Right atrium auricular region (tissue), 2 donors: Measurements from ENCODE around the gene ELF1. TPM values are rescaled to one million over a fixed set of nuclear protein-coding genes. Genes with fewer than 3 reads are reported as not detected.
"Not testable (repeated sequence)": the region's sequence is repeated elsewhere in the genome, so short reads cannot be mapped to it uniquely, and the experiment has no call there.

Experiments
- DNase-seq: peaks from one replicate; pipeline ENCODE4 v3.0.0-alpha.2; 2019; ENCODE audit warnings: low spot score
- H3K27ac ChIP-seq, 2 donors: fragments of 200-600 bp; sonication (generic); 1 replicate in 1 of 2; 2 replicates in 1 of 2; pipeline ENCODE4 v1.5.1; 2016 to 2019
- H3K27me3 ChIP-seq, 2 donors: fragments of 200-600 bp; sonication (generic); one replicate each; pipeline versions ENCODE4 v1.5.1 to v1.6.0; 2017 to 2019
- H3K36me3 ChIP-seq: fragments of 200-600 bp; sonication (generic); one replicate; pipeline ENCODE4 v1.5.1; 2016
- H3K4me1 ChIP-seq, 2 donors: fragments of 200-600 bp; sonication (generic); one replicate each; pipeline versions ENCODE4 v1.5.1 to v1.6.0; 2017 to 2019
- H3K4me3 ChIP-seq, 2 donors: fragments of 200-600 bp; sonication (generic); 1 replicate in 1 of 2; 2 replicates in 1 of 2; pipeline ENCODE4 v1.5.1; 2017 to 2019; ENCODE audit warnings: mild to moderate bottlenecking in 1 of 2, moderate library complexity in 1 of 2
- H3K9me3 ChIP-seq, 2 donors: fragments of 200-600 bp; sonication (generic); one replicate each; pipeline ENCODE4 v1.5.1; 2019
- CTCF ChIP-seq, 2 donors: fragments of 200-600 bp; sonication (generic); IDR thresholded peaks; one replicate each; pipeline ENCODE4 v1.5.1; 2019; ENCODE audit warnings: antibody characterized with exemption in 2 of 2
- total RNA-seq, 2 donors: library from RNA; depleted of rRNA; stranded (reverse); fragments of >200 nt; gene quantifications; one replicate each; pipeline ENCODE4 v1.1.0, GENCODE V29; 2016

ELF1 gene
- total RNA-seq, 2 donors from 2014 or later: 39.1 to 54.2 TPM

DNA sequence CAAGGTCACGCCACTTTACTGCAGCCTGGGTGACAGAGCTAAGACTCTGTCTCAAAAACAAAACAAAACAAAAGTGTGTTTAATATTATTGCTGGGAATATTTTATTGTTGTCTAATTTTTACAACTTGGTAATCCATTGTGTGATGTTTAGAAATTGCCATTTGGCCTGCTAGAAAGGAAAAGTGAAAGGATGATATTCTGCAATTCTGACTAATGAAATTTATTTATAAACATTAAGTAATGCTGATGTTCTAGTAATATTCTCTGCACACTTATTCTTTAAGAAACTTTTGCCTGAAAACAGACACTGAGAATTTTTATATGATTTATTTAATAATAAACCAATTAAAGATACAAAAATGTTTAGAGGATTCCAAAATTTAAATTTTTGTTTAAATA, 87.4 kb downstream of the ELF1 start:
- Histone ChIP-seq H3K9me3 (no peaks in the 10 kb centered on the region), H3K4me3 (no peak overlapping the region), H3K27ac (no peak overlapping the region), H3K4me1 (no peaks in the 10 kb centered on the region), H3K27me3 (no peaks in the 10 kb centered on the region), H3K36me3 (peaks cover 69% of the 10 kb centered on the region)
- no peak for TF ChIP-seq CTCF (IDR thresholded peaks at IDR 0.05)
- no peak for DNase-seq

GRCh38 chr13:40929883-40930282, 89.2 kb downstream of the ELF1 start:
- H3K36me3 ChIP-seq: peaks cover 59% of the 10 kb centered on the region

GRCh38 chr13:40928980-40929379, 90.1 kb downstream of the ELF1 start:
- H3K36me3 ChIP-seq: peaks cover 54% of the 10 kb centered on the region
- TF ChIP-seq CTCF (IDR thresholded peaks at IDR 0.05): no peak
- no peaks in the 10 kb centered on the region for H3K4me1 ChIP-seq
- H3K4me3 ChIP-seq: no peak overlapping the region
- DNase-seq: no peak
- no peaks in the 10 kb centered on the region for H3K27me3 ChIP-seq
- no peak overlapping the region for H3K27ac ChIP-seq
- no peaks in the 10 kb centered on the region for H3K9me3 ChIP-seq

More at GRCh38 chr13:40929883-40930282, 89.2 kb downstream of the ELF1 start:
- H3K27ac ChIP-seq, DNase-seq, H3K9me3 ChIP-seq, H3K4me3 ChIP-seq, H3K4me1 ChIP-seq, H3K27me3 ChIP-seq: not testable (repeated sequence)

- no peak for DNase-seq
- H3K27ac ChIP-seq: no peak overlapping the region
- H3K27me3 ChIP-seq: no peaks in the 10 kb centered on the region
- H3K36me3 ChIP-seq: peaks cover 43% of the 10 kb centered on the region
- H3K4me1 ChIP-seq: no peaks in the 10 kb centered on the region
- no peaks in the 10 kb centered on the region for H3K9me3 ChIP-seq
- H3K4me3 ChIP-seq: no peak overlapping the region
- TF ChIP-seq CTCF (IDR thresholded peaks at IDR 0.05): no peak
Observed at GRCh38 chr13:40927929-40928328, 91.2 kb downstream of the ELF1 start.

GRCh38 chr13:40923867-40924266, 95.2 kb downstream of the ELF1 start:
- Histone ChIP-seq H3K36me3 (peaks cover 5% of the 10 kb centered on the region), H3K9me3 (no peaks in the 10 kb centered on the region), H3K4me1 (peaks cover 0 to 10% of the 10 kb centered on the region in 2 donors), H3K27me3 (no peaks in the 10 kb centered on the region), H3K4me3 (no peak overlapping the region), H3K27ac (no peak overlapping the region)
- TF ChIP-seq CTCF (IDR thresholded peaks at IDR 0.05): no peak
- DNase-seq: no peak

- no peak for DNase-seq
- peaks cover 0 to 10% of the 10 kb centered on the region in 2 donors for H3K4me1 ChIP-seq
- H3K4me3 ChIP-seq: no peak overlapping the region
- no peak for TF ChIP-seq CTCF (IDR thresholded peaks at IDR 0.05)
- H3K27ac ChIP-seq: no peak overlapping the region
- no peaks in the 10 kb centered on the region for H3K9me3 ChIP-seq
- no peaks in the 10 kb centered on the region for H3K36me3 ChIP-seq
- no peaks in the 10 kb centered on the region for H3K27me3 ChIP-seq
Observed at GRCh38 chr13:40922437-40923040, 96.6 kb downstream of the ELF1 start.
